ENCODE data around the gene GAL3ST1. TPM values are rescaled to one million over a fixed set of nuclear protein-coding genes. Genes with fewer than 3 reads are reported as not detected.

The GAL3ST1 gene
- total RNA-seq, 4 donors from 2014 or later: 5.6 to 24.2 (median 8.7) TPM

- Histone ChIP-seq H3K27me3 (no peaks in the 10 kb centered on the region), H3K27ac (no peak overlapping the region), H3K4me1 (peaks cover 34 to 75% (median 50%) of the 10 kb centered on the region in 4 donors), H3K9me3 (no peaks in the 10 kb centered on the region), H3K4me3 (no peak overlapping the region), H3K36me3 (no peaks in the 10 kb centered on the region)
- intact Hi-C loops (cut with DNase I; ENCODE audit: low total_unique reads) (no loop called here), in situ Hi-C loops (cut with MboI; ENCODE audit: low pct_ligation_motif_present in 1 of 4, low pct_unique_long_range_greater_than_20kb in 1 of 4, low sequenced_read_pairs in 3 of 4) (no loop called here)
- 87 to 100% methylated on average over 1 to 2 of the region's 2 CpGs for WGBS, 2 donors (ENCODE audit: low coverage in 1 of 2)
- TF ChIP-seq POLR2AphosphoS5 (IDR thresholded peaks at IDR 0.05): no peak
- TF ChIP-seq EP300 (IDR thresholded peaks at IDR 0.05; ENCODE audit: low read depth): no peak
- no peak for TF ChIP-seq POLR2A (IDR thresholded peaks at IDR 0.05)
- TF ChIP-seq, protein P1, sequence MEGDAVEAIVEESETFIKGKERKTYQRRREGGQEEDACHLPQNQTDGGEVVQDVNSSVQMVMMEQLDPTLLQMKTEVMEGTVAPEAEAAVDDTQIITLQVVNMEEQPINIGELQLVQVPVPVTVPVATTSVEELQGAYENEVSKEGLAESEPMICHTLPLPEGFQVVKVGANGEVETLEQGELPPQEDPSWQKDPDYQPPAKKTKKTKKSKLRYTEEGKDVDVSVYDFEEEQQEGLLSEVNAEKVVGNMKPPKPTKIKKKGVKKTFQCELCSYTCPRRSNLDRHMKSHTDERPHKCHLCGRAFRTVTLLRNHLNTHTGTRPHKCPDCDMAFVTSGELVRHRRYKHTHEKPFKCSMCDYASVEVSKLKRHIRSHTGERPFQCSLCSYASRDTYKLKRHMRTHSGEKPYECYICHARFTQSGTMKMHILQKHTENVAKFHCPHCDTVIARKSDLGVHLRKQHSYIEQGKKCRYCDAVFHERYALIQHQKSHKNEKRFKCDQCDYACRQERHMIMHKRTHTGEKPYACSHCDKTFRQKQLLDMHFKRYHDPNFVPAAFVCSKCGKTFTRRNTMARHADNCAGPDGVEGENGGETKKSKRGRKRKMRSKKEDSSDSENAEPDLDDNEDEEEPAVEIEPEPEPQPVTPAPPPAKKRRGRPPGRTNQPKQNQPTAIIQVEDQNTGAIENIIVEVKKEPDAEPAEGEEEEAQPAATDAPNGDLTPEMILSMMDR (IDR thresholded peaks at IDR 0.05): no peak
- no peak for DNase-seq
Observed at GRCh38 chr22:30604723-30605122, 30.3 kb upstream of the GAL3ST1 start.

GRCh38 chr22:30603801-30604200 is 29.3 kb upstream of the GAL3ST1 start:
- in situ Hi-C loops (cut with MboI; ENCODE audit: low pct_ligation_motif_present in 1 of 4, low pct_unique_long_range_greater_than_20kb in 1 of 4, low sequenced_read_pairs in 3 of 4): no loop called here
- peaks cover 27 to 66% (median 42%) of the 10 kb centered on the region in 4 donors for H3K4me1 ChIP-seq

GRCh38 chr22:30602049-30602448 is 27.6 kb upstream of the GAL3ST1 start:
- DNase-seq: no peak
- peaks cover 10 to 48% (median 24%) of the 10 kb centered on the region in 4 donors for H3K4me1 ChIP-seq
- H3K27ac ChIP-seq: peak overlapping the region in 3 of 4 donors; percentile 28 to 39 (median 32)
- no peaks in the 10 kb centered on the region for H3K27me3 ChIP-seq
- H3K4me3 ChIP-seq: no peak overlapping the region
- WGBS, 2 donors (ENCODE audit: low coverage in 1 of 2): 30 to 49% methylated on average over 3 of the region's 3 CpGs
- in situ Hi-C loops (cut with MboI; ENCODE audit: low pct_ligation_motif_present in 1 of 4, low pct_unique_long_range_greater_than_20kb in 1 of 4, low sequenced_read_pairs in 3 of 4): no loop called here
- TF ChIP-seq, protein P1 (IDR thresholded peaks at IDR 0.05): peak in 4 of 5 experiments; percentile 39 to 57 (median 48)
- no peak for TF ChIP-seq POLR2AphosphoS5 (IDR thresholded peaks at IDR 0.05)
- no peak for TF ChIP-seq POLR2A (IDR thresholded peaks at IDR 0.05)
- H3K9me3 ChIP-seq: no peaks in the 10 kb centered on the region
- intact Hi-C loops (cut with DNase I; ENCODE audit: low total_unique reads): no loop called here
- H3K36me3 ChIP-seq: no peaks in the 10 kb centered on the region

More at GRCh38 chr22:30603801-30604200, 29.3 kb upstream of the GAL3ST1 start:
- Histone ChIP-seq H3K27ac (peak overlapping the region in 3 of 4 donors; percentile 7 to 23 (median 15)), H3K36me3 (no peaks in the 10 kb centered on the region), H3K9me3 (no peaks in the 10 kb centered on the region), H3K27me3 (no peaks in the 10 kb centered on the region), H3K4me3 (no peak overlapping the region)
- no peak for TF ChIP-seq EP300 (IDR thresholded peaks at IDR 0.05; ENCODE audit: low read depth)
- no peak for TF ChIP-seq POLR2A (IDR thresholded peaks at IDR 0.05)
- TF ChIP-seq, protein P1 (IDR thresholded peaks at IDR 0.05): no peak
- no peak for TF ChIP-seq POLR2AphosphoS5 (IDR thresholded peaks at IDR 0.05)
- DNase-seq: no peak
- 33 to 50% methylated on average over 3 of the region's 3 CpGs for WGBS, 2 donors (ENCODE audit: low coverage in 1 of 2)
- intact Hi-C loops (cut with DNase I; ENCODE audit: low total_unique reads): no loop called here

- peak overlapping the region in 3 of 4 donors; percentile 28 to 39 (median 32) for H3K27ac ChIP-seq
- DNase-seq: peak; percentile 27
- H3K27me3 ChIP-seq: no peaks in the 10 kb centered on the region
- H3K4me3 ChIP-seq: no peak overlapping the region
- H3K4me1 ChIP-seq: peaks cover 10 to 47% (median 23%) of the 10 kb centered on the region in 4 donors
- no peaks in the 10 kb centered on the region for H3K9me3 ChIP-seq
- TF ChIP-seq, protein P1 (IDR thresholded peaks at IDR 0.05): no peak
- TF ChIP-seq POLR2A (IDR thresholded peaks at IDR 0.05) (no peak), EP300 (IDR thresholded peaks at IDR 0.05; ENCODE audit: low read depth) (no peak), POLR2AphosphoS5 (IDR thresholded peaks at IDR 0.05) (no peak)
- WGBS, 2 donors (ENCODE audit: low coverage in 1 of 2): 42 to 54% methylated on average over 4 to 5 of the region's 5 CpGs
- H3K36me3 ChIP-seq: no peaks in the 10 kb centered on the region
- intact Hi-C loops (cut with DNase I; ENCODE audit: low total_unique reads): no loop called here
- in situ Hi-C loops (cut with MboI; ENCODE audit: low pct_ligation_motif_present in 1 of 4, low pct_unique_long_range_greater_than_20kb in 1 of 4, low sequenced_read_pairs in 3 of 4): no loop called here
Observed at GRCh38 chr22:30601464-30601863, 27.0 kb upstream of the GAL3ST1 start.

All from transverse colon (tissue), 4 donors.